Loucy (cell line): ENCODE measurements around the gene IGF1R.

Source experiments
- EZH2phosphoT487 ChIP-seq: fragments of 200-600 bp; IDR thresholded peaks from 2 replicates; pipeline ENCODE4 v1.6.1; 2018; ENCODE audit warnings: antibody characterized with exemption, mild to moderate bottlenecking, moderate library complexity, borderline replicate concordance
- TF ChIP-seq, protein P1 (sequence below): fragments of 200-600 bp; sonication (generic); conservative IDR thresholded peaks from 2 replicates; pipeline ENCODE4 v1.5.1; 2014; ENCODE audit warnings: mild to moderate bottlenecking, antibody characterized with exemption, low read length

DNA sequence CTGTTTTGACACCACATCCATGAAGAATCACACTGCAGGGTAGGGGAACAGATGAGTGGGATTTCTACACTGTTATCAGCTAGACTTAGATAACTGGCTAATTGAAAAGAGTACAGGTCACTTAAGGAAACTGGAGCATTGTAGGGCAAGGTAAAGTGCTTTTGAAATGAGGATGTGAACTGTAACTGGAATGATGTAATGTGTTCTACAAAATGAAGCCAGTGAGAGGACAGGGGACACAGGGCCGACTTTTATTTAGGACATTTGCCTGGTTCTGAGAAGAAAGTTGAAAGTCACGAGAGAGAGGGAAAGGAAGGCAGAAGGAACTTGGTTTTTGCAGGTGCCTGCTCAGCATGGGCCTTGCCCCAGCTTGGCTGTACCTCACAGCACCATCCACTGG is 50.5 kb downstream of the IGF1R start:
- TF ChIP-seq, protein P1, sequence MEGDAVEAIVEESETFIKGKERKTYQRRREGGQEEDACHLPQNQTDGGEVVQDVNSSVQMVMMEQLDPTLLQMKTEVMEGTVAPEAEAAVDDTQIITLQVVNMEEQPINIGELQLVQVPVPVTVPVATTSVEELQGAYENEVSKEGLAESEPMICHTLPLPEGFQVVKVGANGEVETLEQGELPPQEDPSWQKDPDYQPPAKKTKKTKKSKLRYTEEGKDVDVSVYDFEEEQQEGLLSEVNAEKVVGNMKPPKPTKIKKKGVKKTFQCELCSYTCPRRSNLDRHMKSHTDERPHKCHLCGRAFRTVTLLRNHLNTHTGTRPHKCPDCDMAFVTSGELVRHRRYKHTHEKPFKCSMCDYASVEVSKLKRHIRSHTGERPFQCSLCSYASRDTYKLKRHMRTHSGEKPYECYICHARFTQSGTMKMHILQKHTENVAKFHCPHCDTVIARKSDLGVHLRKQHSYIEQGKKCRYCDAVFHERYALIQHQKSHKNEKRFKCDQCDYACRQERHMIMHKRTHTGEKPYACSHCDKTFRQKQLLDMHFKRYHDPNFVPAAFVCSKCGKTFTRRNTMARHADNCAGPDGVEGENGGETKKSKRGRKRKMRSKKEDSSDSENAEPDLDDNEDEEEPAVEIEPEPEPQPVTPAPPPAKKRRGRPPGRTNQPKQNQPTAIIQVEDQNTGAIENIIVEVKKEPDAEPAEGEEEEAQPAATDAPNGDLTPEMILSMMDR = no peak
- no peak for TF ChIP-seq EZH2phosphoT487
